ENCODE data around the gene HYAL2.
A peak's percentile ranks its signal among the peaks of the same experiment; 100 is the strongest.

Gene HYAL2

DNA sequence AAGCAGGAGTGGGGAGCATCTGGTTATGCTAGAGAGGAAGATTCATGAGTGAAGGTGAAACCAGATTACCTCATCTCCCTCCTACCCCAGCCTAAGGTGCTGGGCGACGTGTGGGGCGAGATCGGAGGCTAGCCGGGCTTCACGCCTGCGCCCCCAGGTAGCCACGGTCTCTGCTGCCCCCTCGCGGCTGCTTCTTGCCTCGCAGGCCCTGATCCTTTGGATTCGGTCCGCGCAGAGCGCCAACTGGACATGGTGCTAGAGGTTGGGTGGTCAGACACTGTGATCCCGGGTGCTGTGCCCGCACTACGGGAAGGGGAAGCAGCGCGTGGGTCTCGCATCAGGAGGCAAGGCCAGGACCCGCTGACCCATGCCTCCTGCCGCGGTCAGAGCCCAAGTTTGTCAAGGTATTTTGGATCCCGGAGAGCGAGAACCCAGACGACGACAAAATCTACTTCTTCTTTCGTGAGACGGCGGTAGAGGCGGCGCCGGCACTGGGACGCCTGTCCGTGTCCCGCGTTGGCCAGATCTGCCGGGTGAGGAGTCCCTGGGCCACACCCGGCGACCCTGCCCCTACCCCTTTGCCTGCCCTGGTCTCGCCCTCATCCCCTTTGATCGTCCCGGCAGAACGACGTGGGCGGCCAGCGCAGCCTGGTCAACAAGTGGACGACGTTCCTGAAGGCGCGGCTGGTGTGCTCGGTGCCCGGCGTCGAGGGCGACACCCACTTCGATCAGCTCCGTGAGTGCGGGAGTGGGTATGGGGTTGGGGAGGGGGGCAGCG, 49.4 kb downstream of the HYAL2 start (continued):
- TF ChIP-seq ZNF501 (tag by site-specific recombination; IDR thresholded peaks at IDR 0.05): no peak
- TF ChIP-seq, protein P1, sequence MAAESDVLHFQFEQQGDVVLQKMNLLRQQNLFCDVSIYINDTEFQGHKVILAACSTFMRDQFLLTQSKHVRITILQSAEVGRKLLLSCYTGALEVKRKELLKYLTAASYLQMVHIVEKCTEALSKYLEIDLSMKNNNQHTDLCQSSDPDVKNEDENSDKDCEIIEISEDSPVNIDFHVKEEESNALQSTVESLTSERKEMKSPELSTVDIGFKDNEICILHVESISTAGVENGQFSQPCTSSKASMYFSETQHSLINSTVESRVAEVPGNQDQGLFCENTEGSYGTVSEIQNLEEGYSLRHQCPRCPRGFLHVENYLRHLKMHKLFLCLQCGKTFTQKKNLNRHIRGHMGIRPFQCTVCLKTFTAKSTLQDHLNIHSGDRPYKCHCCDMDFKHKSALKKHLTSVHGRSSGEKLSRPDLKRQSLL (tag by site-specific recombination; IDR thresholded peaks at IDR 0.05): no peak
- no peak for TF ChIP-seq SETDB1 (IDR thresholded peaks at IDR 0.05; ENCODE audit: insufficient read length, low read length)
- TF ChIP-seq ZNF223 (tag by site-specific recombination; IDR thresholded peaks at IDR 0.05): no peak
- TF ChIP-seq ZBTB20 (tag by site-specific recombination; IDR thresholded peaks at IDR 0.05): no peak
- TF ChIP-seq ZNF549 (tag by site-specific recombination; IDR thresholded peaks at IDR 0.05): no peak
- TF ChIP-seq ZNF548 (tag by site-specific recombination; IDR thresholded peaks at IDR 0.05): no peak
- TF ChIP-seq ZNF221 (tag by site-specific recombination; IDR thresholded peaks at IDR 0.05; ENCODE audit: borderline replicate concordance): no peak
- TF ChIP-seq ZNF155 (tag by site-specific recombination; IDR thresholded peaks at IDR 0.05): no peak
- TF ChIP-seq, protein P2, sequence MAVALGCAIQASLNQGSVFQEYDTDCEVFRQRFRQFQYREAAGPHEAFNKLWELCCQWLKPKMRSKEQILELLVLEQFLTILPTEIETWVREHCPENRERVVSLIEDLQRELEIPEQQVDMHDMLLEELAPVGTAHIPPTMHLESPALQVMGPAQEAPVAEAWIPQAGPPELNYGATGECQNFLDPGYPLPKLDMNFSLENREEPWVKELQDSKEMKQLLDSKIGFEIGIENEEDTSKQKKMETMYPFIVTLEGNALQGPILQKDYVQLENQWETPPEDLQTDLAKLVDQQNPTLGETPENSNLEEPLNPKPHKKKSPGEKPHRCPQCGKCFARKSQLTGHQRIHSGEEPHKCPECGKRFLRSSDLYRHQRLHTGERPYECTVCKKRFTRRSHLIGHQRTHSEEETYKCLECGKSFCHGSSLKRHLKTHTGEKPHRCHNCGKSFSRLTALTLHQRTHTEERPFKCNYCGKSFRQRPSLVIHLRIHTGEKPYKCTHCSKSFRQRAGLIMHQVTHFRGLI (tag by site-specific recombination; IDR thresholded peaks at IDR 0.05): peak; percentile 55
- TF ChIP-seq ZNF560 (tag by site-specific recombination; IDR thresholded peaks at IDR 0.05; ENCODE audit: borderline replicate concordance): no peak
- TF ChIP-seq MEIS1 (CRISPR knock-in tag; IDR thresholded peaks at IDR 0.05; ENCODE audit: borderline replicate concordance): no peak
- TF ChIP-seq, protein P3, sequence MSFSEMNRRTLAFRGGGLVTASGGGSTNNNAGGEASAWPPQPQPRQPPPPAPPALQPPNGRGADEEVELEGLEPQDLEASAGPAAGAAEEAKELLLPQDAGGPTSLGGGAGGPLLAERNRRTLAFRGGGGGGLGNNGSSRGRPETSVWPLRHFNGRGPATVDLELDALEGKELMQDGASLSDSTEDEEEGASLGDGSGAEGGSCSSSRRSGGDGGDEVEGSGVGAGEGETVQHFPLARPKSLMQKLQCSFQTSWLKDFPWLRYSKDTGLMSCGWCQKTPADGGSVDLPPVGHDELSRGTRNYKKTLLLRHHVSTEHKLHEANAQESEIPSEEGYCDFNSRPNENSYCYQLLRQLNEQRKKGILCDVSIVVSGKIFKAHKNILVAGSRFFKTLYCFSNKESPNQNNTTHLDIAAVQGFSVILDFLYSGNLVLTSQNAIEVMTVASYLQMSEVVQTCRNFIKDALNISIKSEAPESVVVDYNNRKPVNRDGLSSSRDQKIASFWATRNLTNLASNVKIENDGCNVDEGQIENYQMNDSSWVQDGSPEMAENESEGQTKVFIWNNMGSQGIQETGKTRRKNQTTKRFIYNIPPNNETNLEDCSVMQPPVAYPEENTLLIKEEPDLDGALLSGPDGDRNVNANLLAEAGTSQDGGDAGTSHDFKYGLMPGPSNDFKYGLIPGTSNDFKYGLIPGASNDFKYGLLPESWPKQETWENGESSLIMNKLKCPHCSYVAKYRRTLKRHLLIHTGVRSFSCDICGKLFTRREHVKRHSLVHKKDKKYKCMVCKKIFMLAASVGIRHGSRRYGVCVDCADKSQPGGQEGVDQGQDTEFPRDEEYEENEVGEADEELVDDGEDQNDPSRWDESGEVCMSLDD (tag by site-specific recombination; IDR thresholded peaks at IDR 0.05): 0 out of 2 replicates have a peak, but pooled peaks have one; percentile 37
- peak; percentile 61 for TF ChIP-seq EGR2 (tag by site-specific recombination; IDR thresholded peaks at IDR 0.05; ENCODE audit: low read depth)
- TF ChIP-seq ZNF23 (tag by site-specific recombination; IDR thresholded peaks at IDR 0.05; ENCODE audit: borderline replicate concordance): no peak
- TF ChIP-seq ZBTB17 (tag by site-specific recombination; IDR thresholded peaks at IDR 0.05): peak; percentile 73
- TF ChIP-seq ZNF19 (tag by site-specific recombination; IDR thresholded peaks at IDR 0.05; ENCODE audit: low read depth): no peak
- no peak for TF ChIP-seq ZNF335 (tag by site-specific recombination; conservative IDR thresholded peaks at IDR 0.05)
- no peak for TF ChIP-seq YY1 (tag by site-specific recombination; IDR thresholded peaks at IDR 0.05)
- TF ChIP-seq, protein P4, sequence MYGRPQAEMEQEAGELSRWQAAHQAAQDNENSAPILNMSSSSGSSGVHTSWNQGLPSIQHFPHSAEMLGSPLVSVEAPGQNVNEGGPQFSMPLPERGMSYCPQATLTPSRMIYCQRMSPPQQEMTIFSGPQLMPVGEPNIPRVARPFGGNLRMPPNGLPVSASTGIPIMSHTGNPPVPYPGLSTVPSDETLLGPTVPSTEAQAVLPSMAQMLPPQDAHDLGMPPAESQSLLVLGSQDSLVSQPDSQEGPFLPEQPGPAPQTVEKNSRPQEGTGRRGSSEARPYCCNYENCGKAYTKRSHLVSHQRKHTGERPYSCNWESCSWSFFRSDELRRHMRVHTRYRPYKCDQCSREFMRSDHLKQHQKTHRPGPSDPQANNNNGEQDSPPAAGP (tag by site-specific recombination; IDR thresholded peaks at IDR 0.05): peak; percentile 61
- TF ChIP-seq ZNF341 (tag by site-specific recombination; IDR thresholded peaks at IDR 0.05; ENCODE audit: low read depth): no peak
- no peak for TF ChIP-seq ZNF302 (tag by site-specific recombination; IDR thresholded peaks at IDR 0.05; ENCODE audit: low read depth)
- no peak for TF ChIP-seq ZNF701 (tag by site-specific recombination; IDR thresholded peaks at IDR 0.05)
- TF ChIP-seq PRDM1 (tag by site-specific recombination; IDR thresholded peaks at IDR 0.05): no peak
- peak; percentile 17; the same call in 1 of the 2 replicates for TF ChIP-seq SP3 (tag by site-specific recombination; IDR thresholded peaks at IDR 0.05)
- peak; percentile 40; the same call in 1 of the 2 replicates for TF ChIP-seq ZNF660 (tag by site-specific recombination; IDR thresholded peaks at IDR 0.05)
- TF ChIP-seq ZNF544 (tag by site-specific recombination; IDR thresholded peaks at IDR 0.05): no peak
- TF ChIP-seq MZF1 (tag by site-specific recombination; IDR thresholded peaks at IDR 0.05; ENCODE audit: borderline replicate concordance): no peak
- TF ChIP-seq GLIS1 (tag by site-specific recombination; IDR thresholded peaks at IDR 0.05): peak; percentile 91
- peak; percentile 46; the same call in 1 of the 2 replicates for TF ChIP-seq KLF8 (tag by site-specific recombination; IDR thresholded peaks at IDR 0.05)
- no peak for TF ChIP-seq ZNF10 (tag by site-specific recombination; IDR thresholded peaks at IDR 0.05)
- no peak for TF ChIP-seq ZFP3 (tag by site-specific recombination; IDR thresholded peaks at IDR 0.05; ENCODE audit: low read depth)
- TF ChIP-seq, protein P5, sequence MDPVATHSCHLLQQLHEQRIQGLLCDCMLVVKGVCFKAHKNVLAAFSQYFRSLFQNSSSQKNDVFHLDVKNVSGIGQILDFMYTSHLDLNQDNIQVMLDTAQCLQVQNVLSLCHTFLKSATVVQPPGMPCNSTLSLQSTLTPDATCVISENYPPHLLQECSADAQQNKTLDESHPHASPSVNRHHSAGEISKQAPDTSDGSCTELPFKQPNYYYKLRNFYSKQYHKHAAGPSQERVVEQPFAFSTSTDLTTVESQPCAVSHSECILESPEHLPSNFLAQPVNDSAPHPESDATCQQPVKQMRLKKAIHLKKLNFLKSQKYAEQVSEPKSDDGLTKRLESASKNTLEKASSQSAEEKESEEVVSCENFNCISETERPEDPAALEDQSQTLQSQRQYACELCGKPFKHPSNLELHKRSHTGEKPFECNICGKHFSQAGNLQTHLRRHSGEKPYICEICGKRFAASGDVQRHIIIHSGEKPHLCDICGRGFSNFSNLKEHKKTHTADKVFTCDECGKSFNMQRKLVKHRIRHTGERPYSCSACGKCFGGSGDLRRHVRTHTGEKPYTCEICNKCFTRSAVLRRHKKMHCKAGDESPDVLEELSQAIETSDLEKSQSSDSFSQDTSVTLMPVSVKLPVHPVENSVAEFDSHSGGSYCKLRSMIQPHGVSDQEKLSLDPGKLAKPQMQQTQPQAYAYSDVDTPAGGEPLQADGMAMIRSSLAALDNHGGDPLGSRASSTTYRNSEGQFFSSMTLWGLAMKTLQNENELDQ (tag by site-specific recombination; IDR thresholded peaks at IDR 0.05; ENCODE audit: low read depth): no peak
